NB4 (cell line): Measurements from ENCODE around the gene C9orf85.
A peak's percentile ranks its signal among the peaks of the same experiment; 100 is the strongest.

Source experiments
- DNase-seq: peaks from one replicate; pipeline ENCODE4 v3.0.0; 2010; ENCODE audit warnings: low read depth
- H3K4me3 ChIP-seq: one replicate; pipeline ENCODE4 v1.5.1; 2011; ENCODE audit warnings: mild to moderate bottlenecking, low read depth, low read length, moderate library complexity
- MYC ChIP-seq: IDR thresholded peaks from 2 replicates; pipeline ENCODE4 v1.6.1; 2011; ENCODE audit warnings: low read depth, low read length
- POLR2A ChIP-seq: IDR thresholded peaks from 2 replicates; pipeline ENCODE4 v1.6.1; 2011; ENCODE audit warnings: mild to moderate bottlenecking; ENCODE audit not compliant: insufficient read length; ENCODE audit errors: extremely low read depth
- TF ChIP-seq, protein P1 (sequence below): IDR thresholded peaks from one replicate; pipeline ENCODE4 v1.5.1; 2012; ENCODE audit warnings: low read depth, low read length
- TF ChIP-seq, protein P2 (sequence below): IDR thresholded peaks from 2 replicates; pipeline ENCODE4 v1.6.1; 2011; ENCODE audit warnings: low read depth, low read length

Gene C9orf85

DNA sequence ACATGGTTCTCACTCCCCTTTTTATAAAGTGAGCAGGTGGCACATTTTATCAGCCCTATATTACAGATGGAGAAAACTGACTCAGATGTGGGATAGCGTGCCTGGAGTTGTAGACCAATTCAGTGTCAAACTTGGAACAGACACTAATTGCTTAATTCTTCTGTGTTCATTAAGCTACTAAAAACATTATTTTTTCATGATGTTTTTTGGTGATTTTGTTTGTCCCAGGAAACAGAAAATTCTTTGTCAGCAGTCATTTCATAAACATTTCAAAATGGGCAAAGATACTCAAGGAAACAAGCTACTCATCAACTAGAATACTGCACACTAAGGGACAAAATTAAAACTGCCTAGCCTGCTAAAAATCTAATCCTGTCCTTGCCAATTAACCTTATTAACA, 2.6 kb upstream of the C9orf85 start:
- peak overlapping the region; percentile 81 for H3K4me3 ChIP-seq
- DNase-seq = no peak
- TF ChIP-seq, protein P1, sequence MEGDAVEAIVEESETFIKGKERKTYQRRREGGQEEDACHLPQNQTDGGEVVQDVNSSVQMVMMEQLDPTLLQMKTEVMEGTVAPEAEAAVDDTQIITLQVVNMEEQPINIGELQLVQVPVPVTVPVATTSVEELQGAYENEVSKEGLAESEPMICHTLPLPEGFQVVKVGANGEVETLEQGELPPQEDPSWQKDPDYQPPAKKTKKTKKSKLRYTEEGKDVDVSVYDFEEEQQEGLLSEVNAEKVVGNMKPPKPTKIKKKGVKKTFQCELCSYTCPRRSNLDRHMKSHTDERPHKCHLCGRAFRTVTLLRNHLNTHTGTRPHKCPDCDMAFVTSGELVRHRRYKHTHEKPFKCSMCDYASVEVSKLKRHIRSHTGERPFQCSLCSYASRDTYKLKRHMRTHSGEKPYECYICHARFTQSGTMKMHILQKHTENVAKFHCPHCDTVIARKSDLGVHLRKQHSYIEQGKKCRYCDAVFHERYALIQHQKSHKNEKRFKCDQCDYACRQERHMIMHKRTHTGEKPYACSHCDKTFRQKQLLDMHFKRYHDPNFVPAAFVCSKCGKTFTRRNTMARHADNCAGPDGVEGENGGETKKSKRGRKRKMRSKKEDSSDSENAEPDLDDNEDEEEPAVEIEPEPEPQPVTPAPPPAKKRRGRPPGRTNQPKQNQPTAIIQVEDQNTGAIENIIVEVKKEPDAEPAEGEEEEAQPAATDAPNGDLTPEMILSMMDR = no peak

DNA sequence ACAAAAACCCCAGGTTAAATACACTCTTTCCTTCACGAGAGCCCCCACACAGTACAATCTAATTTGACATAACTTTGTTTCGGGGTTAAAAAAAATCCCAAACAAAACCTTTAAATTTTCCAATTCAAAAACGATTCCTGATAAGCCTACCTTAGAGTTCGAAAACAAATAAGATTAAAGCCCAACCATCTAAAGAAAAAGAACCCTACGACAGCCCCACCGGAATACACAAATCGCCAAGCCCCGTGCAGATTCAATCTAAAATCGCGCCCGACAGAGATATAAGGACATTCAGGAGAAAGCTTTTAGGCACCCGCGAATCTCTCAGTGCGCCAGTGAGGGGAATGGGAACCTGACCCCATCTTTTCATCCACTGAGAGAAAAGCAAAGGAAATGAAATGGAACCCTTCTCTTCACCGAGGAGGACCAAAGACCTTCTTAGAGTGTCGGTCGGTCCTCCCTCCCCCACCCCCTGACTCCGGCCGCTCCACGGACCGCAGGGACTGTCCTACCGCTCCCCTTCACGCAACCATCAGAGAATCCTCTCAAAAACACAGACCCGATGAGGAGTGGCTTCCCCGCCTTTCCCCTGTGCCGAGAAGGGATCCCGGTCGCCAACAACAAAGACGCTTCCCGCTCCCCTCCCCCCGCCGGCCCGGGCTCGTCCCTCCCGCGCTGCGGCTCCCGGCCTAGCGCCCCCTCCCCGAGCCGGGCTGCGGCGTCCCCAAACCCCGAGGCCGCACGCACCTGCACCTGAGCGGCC, 1.4 kb upstream of the C9orf85 start:
- peak; percentile 47 for DNase-seq
- TF ChIP-seq POLR2A (no peak), MYC (no peak)
- TF ChIP-seq, protein P1 = no peak
- TF ChIP-seq, protein P2, sequence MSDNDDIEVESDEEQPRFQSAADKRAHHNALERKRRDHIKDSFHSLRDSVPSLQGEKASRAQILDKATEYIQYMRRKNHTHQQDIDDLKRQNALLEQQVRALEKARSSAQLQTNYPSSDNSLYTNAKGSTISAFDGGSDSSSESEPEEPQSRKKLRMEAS = no peak
- peak overlapping the region; percentile 81 for H3K4me3 ChIP-seq

DNA sequence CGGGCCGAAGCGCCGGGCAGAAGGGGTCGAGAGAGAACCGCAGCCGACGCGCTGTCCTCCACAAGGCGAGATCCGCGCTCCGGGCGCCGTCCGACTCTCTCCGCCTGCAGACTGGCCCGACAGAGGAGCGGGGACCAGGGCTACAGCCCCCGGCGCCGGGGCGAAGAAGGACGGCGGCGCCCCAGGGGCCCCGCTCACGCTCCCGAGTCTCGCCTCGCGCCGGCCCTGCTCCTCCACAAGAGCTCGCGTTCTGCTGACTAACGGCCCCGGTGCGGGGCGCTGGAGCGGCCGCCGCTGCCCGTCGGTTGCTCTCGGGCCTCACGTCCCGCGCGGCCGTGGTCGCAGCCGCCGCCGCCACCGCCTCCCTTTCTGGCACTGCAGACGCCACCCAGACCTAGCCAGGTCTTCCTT, 784 bp upstream of the C9orf85 start:
- TF ChIP-seq, protein P2 = no peak
- TF ChIP-seq MYC (no peak), POLR2A (no peak)
- TF ChIP-seq, protein P1 = no peak
- DNase-seq = no peak
- H3K4me3 ChIP-seq = peak overlapping the region; percentile 81

DNA sequence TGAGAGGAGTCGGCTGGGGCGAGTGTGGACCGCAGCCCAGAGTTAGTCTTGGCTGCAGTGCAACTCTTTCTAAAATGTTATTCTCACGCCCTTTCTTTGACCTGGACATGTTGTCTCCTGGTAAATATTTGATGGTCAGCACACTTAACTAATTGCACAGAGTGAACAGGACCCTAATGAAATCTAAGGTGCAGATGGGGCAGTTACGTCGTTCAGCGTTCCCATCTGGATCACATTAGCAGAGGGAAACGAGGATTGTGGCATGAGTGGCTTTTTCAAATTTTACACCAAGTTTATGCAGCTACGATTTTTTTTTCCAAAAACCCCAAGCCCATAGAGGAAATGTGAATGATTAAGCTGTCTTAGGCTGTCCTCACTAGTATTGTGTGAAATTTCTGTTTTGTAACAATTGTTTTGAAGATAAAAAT, 483 bp downstream of the C9orf85 start:
- TF ChIP-seq, protein P2 = no peak
- no peak for DNase-seq
- peak overlapping the region; percentile 91 for H3K4me3 ChIP-seq

DNA sequence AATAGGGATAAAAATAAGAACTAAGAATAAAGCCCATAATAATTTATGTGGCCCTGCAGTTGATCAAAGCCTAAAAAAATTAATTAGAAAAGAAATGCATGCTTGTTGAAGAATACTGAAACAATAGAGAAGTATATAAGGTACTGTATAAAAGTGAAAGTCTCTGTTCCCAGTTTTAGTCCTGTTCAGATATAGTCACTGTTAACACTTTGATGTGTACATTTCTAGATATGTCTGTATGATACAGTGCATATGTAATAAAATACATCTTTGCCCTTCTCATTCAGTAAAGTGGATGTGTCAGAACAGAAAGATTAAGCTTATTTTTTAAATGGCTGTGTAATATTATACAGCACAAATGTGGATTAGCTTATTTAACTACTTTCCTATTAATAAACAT, 4.1 kb downstream of the C9orf85 start:
- no peak for DNase-seq
- H3K4me3 ChIP-seq = no peak overlapping the region
- TF ChIP-seq POLR2A (no peak), MYC (no peak)
- TF ChIP-seq, protein P2 = no peak
- TF ChIP-seq, protein P1 = no peak

DNA sequence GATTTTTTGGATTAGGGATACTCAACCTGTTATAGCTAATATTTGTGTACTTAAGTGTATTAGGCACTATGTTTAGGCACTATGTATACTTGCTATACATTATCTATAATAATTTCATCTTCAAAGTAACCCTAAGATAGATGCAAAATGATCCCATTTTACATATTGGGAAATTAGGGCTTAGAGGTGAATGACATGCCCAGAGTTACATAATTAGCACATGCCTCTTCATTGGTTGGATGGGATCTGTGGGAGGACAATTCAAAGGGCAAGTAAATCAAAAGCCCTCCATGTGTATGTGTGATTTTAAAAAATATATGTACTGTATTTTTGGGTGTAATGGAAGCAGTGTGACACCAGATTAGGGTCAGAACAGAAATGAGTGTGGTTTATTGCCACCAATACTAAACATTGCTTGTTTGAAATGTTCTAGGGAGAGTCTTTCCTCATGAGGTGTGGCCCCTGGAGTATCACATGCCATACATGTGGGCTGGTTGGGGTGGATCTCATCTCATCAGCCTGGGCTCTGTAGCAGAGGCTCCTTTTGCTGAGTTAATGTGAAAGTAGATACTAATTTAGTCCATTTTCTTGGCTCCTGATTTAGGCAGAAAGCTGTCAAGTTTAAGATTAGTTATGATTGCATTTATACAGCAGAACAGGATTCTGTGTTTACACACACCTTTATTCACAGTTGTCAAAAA, 5.5 kb downstream of the C9orf85 start:
- TF ChIP-seq POLR2A = no peak
- DNase-seq = no peak
- no peak overlapping the region for H3K4me3 ChIP-seq

DNA sequence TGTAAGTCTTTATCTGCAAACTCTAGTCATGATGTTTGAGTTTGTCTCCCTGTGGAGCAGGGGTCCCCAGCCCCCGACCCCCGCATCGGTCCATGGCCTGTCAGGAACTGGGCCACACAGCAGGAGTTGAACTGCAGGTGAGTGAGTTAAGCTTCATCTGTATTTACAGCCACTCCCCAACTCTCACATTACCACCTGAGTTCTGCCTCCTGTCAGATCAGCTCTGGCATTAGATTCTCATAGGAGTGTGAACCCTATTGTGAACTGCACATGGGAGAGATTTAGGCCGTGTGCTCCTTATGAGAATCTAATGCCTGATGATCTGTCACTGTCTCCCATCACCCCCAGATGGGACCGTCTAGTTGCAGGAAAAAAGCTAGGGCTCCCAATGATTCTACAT, 7.0 kb downstream of the C9orf85 start:
- TF ChIP-seq, protein P2 = no peak
- TF ChIP-seq POLR2A (no peak), MYC (no peak)
- TF ChIP-seq, protein P1 = no peak
- no peak overlapping the region for H3K4me3 ChIP-seq
- DNase-seq = no peak
